PFSK-1 (cell line): ENCODE data around the gene DDX24.

Experiments
- FOXP2 ChIP-seq: optimal IDR thresholded peaks from 2 replicates; pipeline ENCODE3; 2011; ENCODE audit warnings: borderline replicate concordance, control low read depth, inconsistent platforms; ENCODE audit not compliant: insufficient read depth; ENCODE audit errors: extremely low read length, extremely low read depth
- POLR2AphosphoS5 ChIP-seq: IDR thresholded peaks from 2 replicates; pipeline ENCODE4 v1.6.1; 2012; ENCODE audit warnings: low read depth, mild to moderate bottlenecking, control low read depth, low read length, moderate library complexity
- SIN3A ChIP-seq: IDR thresholded peaks from 2 replicates; pipeline ENCODE4 v1.6.1; 2012; ENCODE audit warnings: mild to moderate bottlenecking, low read length, moderate library complexity, borderline replicate concordance; ENCODE audit not compliant: insufficient read depth
- TAF1 ChIP-seq: IDR thresholded peaks from 2 replicates; pipeline ENCODE4 v1.6.1; 2012; ENCODE audit warnings: low read length, control low read depth, borderline replicate concordance; ENCODE audit not compliant: insufficient read depth
- TF ChIP-seq, protein P1 (sequence below), 2 experiments: IDR thresholded peaks; 2 replicates each; pipeline versions ENCODE4 v1.6.1 to v1.8.0; 2011 to 2012; ENCODE audit warnings: low read depth in 2 of 2, low read length in 2 of 2, control low read depth in 1 of 2, inconsistent platforms in 1 of 2, mild to moderate bottlenecking in 1 of 2, moderate library complexity in 1 of 2; ENCODE audit not compliant: insufficient read depth in 1 of 2

DDX24 gene

DNA sequence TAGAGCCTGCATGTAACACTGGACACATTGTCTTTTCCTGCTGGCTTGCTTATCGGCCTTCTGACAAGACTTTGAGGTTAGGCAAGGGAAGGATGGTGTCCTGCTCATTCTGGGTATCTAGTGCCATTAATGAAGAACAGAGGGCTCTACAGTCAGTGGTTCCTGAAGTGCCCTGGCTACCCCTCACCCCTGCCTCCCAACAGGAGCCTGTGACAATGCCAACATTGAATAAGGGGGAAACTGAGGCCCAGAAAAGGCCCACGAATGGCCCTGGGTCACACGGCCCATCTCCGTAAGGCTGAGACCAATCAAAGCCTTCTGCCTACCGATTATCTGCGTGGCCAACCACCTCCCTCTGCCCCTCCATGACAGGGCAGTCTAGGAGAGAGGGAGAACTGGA, 46.3 kb upstream of the DDX24 start:
- TF ChIP-seq FOXP2 (no peak), SIN3A (no peak), POLR2AphosphoS5 (no peak), TAF1 (no peak)
- TF ChIP-seq, protein P1, sequence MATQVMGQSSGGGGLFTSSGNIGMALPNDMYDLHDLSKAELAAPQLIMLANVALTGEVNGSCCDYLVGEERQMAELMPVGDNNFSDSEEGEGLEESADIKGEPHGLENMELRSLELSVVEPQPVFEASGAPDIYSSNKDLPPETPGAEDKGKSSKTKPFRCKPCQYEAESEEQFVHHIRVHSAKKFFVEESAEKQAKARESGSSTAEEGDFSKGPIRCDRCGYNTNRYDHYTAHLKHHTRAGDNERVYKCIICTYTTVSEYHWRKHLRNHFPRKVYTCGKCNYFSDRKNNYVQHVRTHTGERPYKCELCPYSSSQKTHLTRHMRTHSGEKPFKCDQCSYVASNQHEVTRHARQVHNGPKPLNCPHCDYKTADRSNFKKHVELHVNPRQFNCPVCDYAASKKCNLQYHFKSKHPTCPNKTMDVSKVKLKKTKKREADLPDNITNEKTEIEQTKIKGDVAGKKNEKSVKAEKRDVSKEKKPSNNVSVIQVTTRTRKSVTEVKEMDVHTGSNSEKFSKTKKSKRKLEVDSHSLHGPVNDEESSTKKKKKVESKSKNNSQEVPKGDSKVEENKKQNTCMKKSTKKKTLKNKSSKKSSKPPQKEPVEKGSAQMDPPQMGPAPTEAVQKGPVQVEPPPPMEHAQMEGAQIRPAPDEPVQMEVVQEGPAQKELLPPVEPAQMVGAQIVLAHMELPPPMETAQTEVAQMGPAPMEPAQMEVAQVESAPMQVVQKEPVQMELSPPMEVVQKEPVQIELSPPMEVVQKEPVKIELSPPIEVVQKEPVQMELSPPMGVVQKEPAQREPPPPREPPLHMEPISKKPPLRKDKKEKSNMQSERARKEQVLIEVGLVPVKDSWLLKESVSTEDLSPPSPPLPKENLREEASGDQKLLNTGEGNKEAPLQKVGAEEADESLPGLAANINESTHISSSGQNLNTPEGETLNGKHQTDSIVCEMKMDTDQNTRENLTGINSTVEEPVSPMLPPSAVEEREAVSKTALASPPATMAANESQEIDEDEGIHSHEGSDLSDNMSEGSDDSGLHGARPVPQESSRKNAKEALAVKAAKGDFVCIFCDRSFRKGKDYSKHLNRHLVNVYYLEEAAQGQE (IDR thresholded peaks at IDR 0.05; ENCODE audit: insufficient read depth in 1 of 2, low read depth in 2 of 2, low read length in 2 of 2), result no peak

DNA sequence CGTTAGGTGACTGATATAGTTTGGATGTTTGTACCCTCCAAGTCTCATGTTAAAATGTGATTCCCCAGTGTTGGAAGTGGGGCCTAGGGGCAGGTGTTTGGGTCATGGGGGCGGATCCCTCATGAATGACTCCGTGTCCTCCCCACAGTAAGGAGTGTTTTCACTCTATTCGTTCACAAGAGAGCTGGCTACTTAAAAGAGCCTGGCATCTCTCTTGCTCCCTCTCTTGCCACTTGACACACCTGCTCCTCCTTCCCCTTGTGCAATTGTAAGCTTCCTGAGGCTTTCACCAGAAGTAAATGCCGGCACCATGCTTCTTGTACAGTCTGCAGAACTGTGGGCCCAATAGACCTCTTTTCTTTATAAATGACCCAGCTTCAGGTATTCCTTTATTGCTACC, 45.8 kb upstream of the DDX24 start:
- TF ChIP-seq POLR2AphosphoS5 (no peak), TAF1 (no peak)

DNA sequence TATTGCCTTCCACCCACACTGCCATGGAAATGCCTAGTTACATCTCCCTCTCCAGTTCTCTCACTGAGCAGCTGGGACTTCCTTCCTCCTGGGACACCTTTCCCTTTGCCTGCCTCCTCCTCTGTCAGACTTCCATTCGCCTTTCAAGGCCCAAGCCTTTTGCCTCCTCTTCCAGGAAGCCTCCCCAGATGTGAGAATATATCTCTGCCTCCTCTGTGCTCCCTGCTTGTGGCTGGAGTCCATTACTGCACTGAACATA, 45.3 kb upstream of the DDX24 start:
- TF ChIP-seq TAF1, result no peak
- no peak for TF ChIP-seq POLR2AphosphoS5
- no peak for TF ChIP-seq FOXP2
- TF ChIP-seq, protein P1 (IDR thresholded peaks at IDR 0.05; ENCODE audit: insufficient read depth in 1 of 2, low read depth in 2 of 2, low read length in 2 of 2), result no peak
- TF ChIP-seq SIN3A, result no peak

DNA sequence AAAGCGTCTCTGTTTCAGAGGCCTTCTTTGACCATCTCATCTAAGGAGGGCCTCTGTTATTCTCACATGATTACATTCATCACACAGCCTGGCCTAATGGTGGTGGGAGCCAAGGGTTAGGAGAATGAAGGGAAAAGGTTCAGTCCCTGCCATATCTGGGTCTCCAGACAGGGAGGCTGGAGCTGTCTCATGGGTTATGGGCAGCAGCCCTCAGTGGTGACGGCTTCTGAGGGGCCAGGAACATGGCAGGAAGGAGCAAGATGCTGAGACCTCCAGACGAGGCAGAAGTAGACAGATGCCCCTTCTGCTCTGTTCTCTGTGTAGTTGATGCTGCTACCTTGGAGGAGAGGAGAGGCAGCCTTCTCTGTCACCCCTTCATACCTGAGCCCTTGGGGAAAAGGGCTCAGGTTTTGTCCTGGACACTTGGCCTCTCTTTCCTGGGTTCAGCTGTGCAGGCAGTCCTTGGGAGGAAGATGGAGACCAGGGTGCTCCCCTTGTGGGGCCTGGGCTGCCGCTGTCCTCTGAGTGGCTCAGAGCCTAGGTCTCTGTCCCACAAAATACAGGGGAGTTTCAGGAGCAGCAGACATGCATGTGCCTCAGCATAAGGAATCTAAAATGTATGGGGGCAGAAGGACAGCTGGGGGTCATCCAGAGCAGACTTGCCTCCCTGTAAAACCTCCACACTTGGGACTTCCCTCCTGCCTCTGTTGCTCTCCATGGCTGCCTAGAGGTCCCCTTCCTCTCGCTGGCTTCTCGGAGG, 44.8 kb upstream of the DDX24 start:
- TF ChIP-seq SIN3A (no peak), POLR2AphosphoS5 (no peak), TAF1 (no peak), FOXP2 (no peak)
- TF ChIP-seq, protein P1 (IDR thresholded peaks at IDR 0.05; ENCODE audit: insufficient read depth in 1 of 2, low read depth in 2 of 2, low read length in 2 of 2), result no peak

DNA sequence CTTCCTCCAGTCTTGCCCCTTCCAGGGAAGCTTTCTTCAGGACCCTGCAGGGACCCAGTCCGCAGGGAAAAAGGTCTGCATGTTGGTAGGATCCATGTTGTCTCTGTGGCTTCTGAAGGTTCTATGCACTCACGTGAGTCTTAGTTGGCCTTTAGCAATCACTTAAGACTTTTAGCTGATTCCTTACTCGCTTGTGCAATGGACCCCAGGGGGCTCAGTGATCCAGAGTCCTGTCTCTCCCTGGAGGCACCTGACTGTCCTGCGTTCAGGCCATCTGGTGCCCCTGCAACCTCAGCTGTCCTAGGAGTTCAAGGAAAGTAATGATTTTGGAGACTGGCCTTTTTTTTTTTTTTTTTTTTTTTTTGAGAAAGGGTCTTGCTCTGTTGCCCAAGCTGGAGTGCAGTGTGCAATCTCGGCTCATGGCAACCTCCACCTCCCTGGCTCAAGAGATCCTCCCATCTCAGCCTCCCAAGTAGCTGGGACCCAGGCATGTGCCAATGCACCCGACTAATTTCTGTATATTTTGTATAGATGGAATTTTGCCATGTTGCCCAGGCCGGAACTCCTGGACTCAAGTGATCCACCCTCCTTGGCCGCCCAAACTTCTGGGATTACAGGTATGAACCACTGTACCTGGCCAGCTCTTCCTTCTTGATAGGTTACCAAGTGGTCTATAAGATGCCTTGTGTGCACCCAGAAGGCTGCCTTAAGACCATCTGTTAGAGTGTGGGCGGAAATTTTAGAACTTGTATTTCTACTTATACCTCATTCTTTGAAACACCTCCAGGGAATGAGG, 43.8 kb upstream of the DDX24 start:
- TF ChIP-seq POLR2AphosphoS5, result no peak
- TF ChIP-seq, protein P1 (IDR thresholded peaks at IDR 0.05; ENCODE audit: insufficient read depth in 1 of 2, low read depth in 2 of 2, low read length in 2 of 2), result no peak
- TF ChIP-seq FOXP2, result no peak
- TF ChIP-seq SIN3A, result no peak
- no peak for TF ChIP-seq TAF1
